Left forelimb (tissue), 1 donor: ENCODE data around the gene HIF1A.
"Not testable (repeated sequence)": the region's sequence is repeated elsewhere in the genome, so short reads cannot be mapped to it uniquely, and the experiment has no call there.

ENCODE experiments used
- DNase-seq: peaks from one replicate; pipeline ENCODE4 v3.0.0-alpha.2; 2018; ENCODE audit warnings: low spot score

HIF1A gene

GRCh38 chr14:61673305-61673704 is 22.0 kb upstream of the HIF1A start:
- DNase-seq: no peak

- DNase-seq: no peak
These were observed 20.0 kb upstream of the HIF1A start for GRCh38 chr14:61675291-61675690.

GRCh38 chr14:61677479-61677878 is 17.8 kb upstream of the HIF1A start:
- no peak for DNase-seq

- no peak for DNase-seq
These were observed 16.3 kb upstream of the HIF1A start for GRCh38 chr14:61678975-61679374.

- no peak for DNase-seq
These were observed 13.9 kb upstream of the HIF1A start for GRCh38 chr14:61681413-61681812.

- DNase-seq: no peak
These were observed 12.2 kb upstream of the HIF1A start for GRCh38 chr14:61683108-61683507.

GRCh38 chr14:61690039-61690438 is 5.3 kb upstream of the HIF1A start:
- no peak for DNase-seq

- no peak for DNase-seq
These were observed 4.3 kb upstream of the HIF1A start for GRCh38 chr14:61690982-61691381.

GRCh38 chr14:61691495-61691894 is 3.8 kb upstream of the HIF1A start:
- no peak for DNase-seq

- no peak for DNase-seq
These were observed 1.3 kb upstream of the HIF1A start for GRCh38 chr14:61694039-61694438.

GRCh38 chr14:61695695-61696527 is 598 bp downstream of the HIF1A start:
- DNase-seq: peak; percentile 86

- no peak for DNase-seq
These were observed 1.5 kb downstream of the HIF1A start for GRCh38 chr14:61696753-61697318.

- no peak for DNase-seq
These were observed 3.1 kb downstream of the HIF1A start for GRCh38 chr14:61698206-61698980.

- no peak for DNase-seq
These were observed 3.7 kb downstream of the HIF1A start for GRCh38 chr14:61699027-61699426.

GRCh38 chr14:61700104-61700886 is 5.0 kb downstream of the HIF1A start:
- DNase-seq: no peak

GRCh38 chr14:61701946-61702345 is 6.6 kb downstream of the HIF1A start:
- no peak for DNase-seq

GRCh38 chr14:61703342-61704129 is 8.2 kb downstream of the HIF1A start:
- no peak for DNase-seq

GRCh38 chr14:61704554-61704953 is 9.2 kb downstream of the HIF1A start:
- DNase-seq: no peak

GRCh38 chr14:61705017-61705416 is 9.7 kb downstream of the HIF1A start:
- no peak for DNase-seq

GRCh38 chr14:61706096-61706690 is 10.9 kb downstream of the HIF1A start:
- no peak for DNase-seq

GRCh38 chr14:61707774-61708173 is 12.5 kb downstream of the HIF1A start:
- DNase-seq: not testable (repeated sequence)
